Lung (tissue), 12 donors: ENCODE data around the gene KRT40. TPM values are rescaled to one million over a fixed set of nuclear protein-coding genes. Genes with fewer than 3 reads are reported as not detected.

ENCODE experiments used
- ATAC-seq: fragments of 200-7000 bp; cut with Tn5 transposase; one replicate; pipeline ENCODE4 v1.9.1; 2020; ENCODE audit warnings: moderate number of reproducible peaks; ENCODE audit not compliant: insufficient read depth, low FRiP score
- DNase-seq, 3 donors: peaks; one replicate each; pipeline ENCODE4 v3.0.0-alpha.2; 2013 to 2017
- H3K27ac ChIP-seq, 2 donors: one replicate each; pipeline ENCODE4 v1.5.1; 2013; ENCODE audit warnings: mild to moderate bottlenecking in 2 of 2, moderate library complexity in 2 of 2, control low read depth in 1 of 2, inconsistent platforms in 1 of 2, low read depth in 1 of 2, low read length in 1 of 2
- H3K27me3 ChIP-seq, 3 donors: one replicate each; pipeline ENCODE4 v1.5.1; 2013; ENCODE audit warnings: low read length in 2 of 3; ENCODE audit not compliant: control insufficient read depth in 3 of 3, insufficient read depth in 3 of 3
- H3K36me3 ChIP-seq, 4 donors: one replicate each; pipeline ENCODE4 v1.5.1; 2013; ENCODE audit warnings: low read length in 4 of 4, mild to moderate bottlenecking in 1 of 4, moderate library complexity in 1 of 4; ENCODE audit not compliant: control insufficient read depth in 4 of 4, insufficient read depth in 4 of 4
- H3K4me1 ChIP-seq, 5 donors: one replicate each; pipeline ENCODE4 v1.5.1; 2013; ENCODE audit warnings: low read length in 5 of 5, mild to moderate bottlenecking in 2 of 5, moderate library complexity in 1 of 5; ENCODE audit not compliant: control insufficient read depth in 5 of 5, insufficient read depth in 5 of 5
- H3K4me3 ChIP-seq: one replicate; pipeline ENCODE4 v1.5.1; 2013; ENCODE audit warnings: mild to moderate bottlenecking, control low read depth, moderate library complexity
- H3K9ac ChIP-seq, 2 donors: one replicate each; pipeline ENCODE4 v1.5.1; 2013; ENCODE audit warnings: low read length in 2 of 2, control low read depth in 1 of 2; ENCODE audit not compliant: insufficient read depth in 1 of 2
- H3K9me3 ChIP-seq, 4 donors: one replicate each; pipeline ENCODE4 v1.5.1; 2013; ENCODE audit warnings: low read length in 3 of 4, mild to moderate bottlenecking in 1 of 4, moderate library complexity in 1 of 4; ENCODE audit not compliant: control insufficient read depth in 4 of 4, insufficient read depth in 3 of 4
- CTCF ChIP-seq: IDR thresholded peaks from 2 replicates; pipeline ENCODE4 v1.5.1; 2012; ENCODE audit warnings: mild to moderate bottlenecking; ENCODE audit errors: control extremely low read depth, extremely low read depth
- WGBS, 2 donors: extraction: QIAGEN DNeasy Blood & Tissue Kit; methylation state at CpG; one replicate each; pipeline ENCODE4 v1.1.7; 2013; 5-methylcytosine and 5-hydroxymethylcytosine counted together
- polyA plus RNA-seq, 2 donors: library from polyadenylated mRNA; stranded (reverse); fragments of 200-250 nt; gene quantifications; one replicate each; pipeline ENCODE4 v1.2.1, GENCODE V29; 2013
- total RNA-seq, 2 donors: library from RNA; depleted of rRNA in 1 of 2; stranded (reverse); fragments of >200 nt in 1 of 2; gene quantifications; one replicate each; pipeline ENCODE4 v1.2.1, GENCODE V29; 2014 to 2021
- donor health status: control.
- donor health status: control.
- donor health status: Bipolar disorder and iron deficiency.
- donor health status: healthy.
- donor health status: DM: yes; HTN: yes; CAD: no.

Gene KRT40
- total and polyA plus RNA-seq, 4 donors = 0.09 to 0.31 TPM; not detected in 2

DNA sequence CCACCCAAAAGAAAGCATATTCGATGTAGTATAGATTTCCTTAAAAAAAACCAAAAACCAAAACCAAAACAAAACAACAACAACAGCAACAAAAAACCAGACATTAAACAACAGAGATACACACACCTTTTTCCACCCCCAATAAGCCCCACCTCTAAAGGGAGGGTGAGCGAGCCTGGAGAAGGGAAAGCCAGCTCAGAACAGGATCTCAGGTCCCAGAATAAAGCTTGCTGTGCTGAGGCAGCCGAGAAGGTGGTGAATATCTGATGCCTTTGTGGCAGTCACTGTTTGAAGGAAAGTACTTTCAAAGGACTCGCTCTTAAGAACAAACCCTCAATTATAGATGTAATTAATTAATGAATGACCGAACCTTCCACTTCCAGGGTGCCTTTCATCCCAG, 47.1 kb downstream of the KRT40 start:
- H3K27ac ChIP-seq = no peak overlapping the region
- H3K4me3 ChIP-seq = no peak overlapping the region
- 72 to 76% methylated on average over 5 of the region's 5 CpGs for WGBS, 2 donors

DNA sequence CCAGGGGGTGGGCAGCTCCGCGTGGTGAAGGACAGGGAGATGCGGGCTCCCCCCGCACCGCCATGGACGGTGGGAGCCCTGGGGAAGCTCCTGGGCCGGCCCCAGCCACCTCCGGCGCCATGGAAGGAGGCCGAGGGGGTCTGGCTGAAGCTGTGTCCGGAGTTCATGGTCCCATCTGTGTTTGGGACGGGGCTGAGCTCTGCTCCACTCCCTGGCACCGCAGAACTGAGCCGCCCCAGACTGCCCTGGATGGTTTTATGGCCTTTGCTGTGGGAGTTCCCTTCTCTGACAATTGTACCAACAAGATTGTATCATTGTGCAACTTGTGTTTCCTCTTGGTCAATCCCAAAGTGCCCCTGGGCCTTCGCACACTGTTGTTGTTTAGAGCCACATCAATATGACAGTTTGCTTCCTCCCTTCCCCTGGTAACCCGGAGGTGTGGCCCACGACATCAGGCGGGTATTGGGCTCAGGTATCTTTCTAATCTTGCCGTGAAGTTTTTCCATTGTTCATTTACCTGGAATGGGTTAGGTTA, 47.6 kb downstream of the KRT40 start:
- no peak overlapping the region for H3K9ac ChIP-seq
- no peak overlapping the region for H3K4me3 ChIP-seq
- H3K4me1 ChIP-seq = peaks cover 0 to 2% (median 0%) of the 10 kb centered on the region in 5 donors
- no peak overlapping the region for H3K27ac ChIP-seq
- 80% methylated on average over 19 of the region's 19 CpGs for WGBS, 2 donors
- H3K36me3 ChIP-seq = no peaks in the 10 kb centered on the region
- no peaks in the 10 kb centered on the region for H3K9me3 ChIP-seq
- DNase-seq = no peak
- no peak for ATAC-seq
- H3K27me3 ChIP-seq = peaks cover 0 to 3% (median 0%) of the 10 kb centered on the region in 3 donors
- no peak for TF ChIP-seq CTCF

More for the DNA sequence above, 47.1 kb downstream of the KRT40 start:
- no peaks in the 10 kb centered on the region for H3K36me3 ChIP-seq
- H3K9ac ChIP-seq = no peak overlapping the region
- peaks cover 0 to 2% (median 0%) of the 10 kb centered on the region in 5 donors for H3K4me1 ChIP-seq
- DNase-seq (no peak), ATAC-seq (no peak)
- TF ChIP-seq CTCF = no peak
- H3K9me3 ChIP-seq = no peaks in the 10 kb centered on the region
- H3K27me3 ChIP-seq = peaks cover 0 to 3% (median 0%) of the 10 kb centered on the region in 3 donors

DNA sequence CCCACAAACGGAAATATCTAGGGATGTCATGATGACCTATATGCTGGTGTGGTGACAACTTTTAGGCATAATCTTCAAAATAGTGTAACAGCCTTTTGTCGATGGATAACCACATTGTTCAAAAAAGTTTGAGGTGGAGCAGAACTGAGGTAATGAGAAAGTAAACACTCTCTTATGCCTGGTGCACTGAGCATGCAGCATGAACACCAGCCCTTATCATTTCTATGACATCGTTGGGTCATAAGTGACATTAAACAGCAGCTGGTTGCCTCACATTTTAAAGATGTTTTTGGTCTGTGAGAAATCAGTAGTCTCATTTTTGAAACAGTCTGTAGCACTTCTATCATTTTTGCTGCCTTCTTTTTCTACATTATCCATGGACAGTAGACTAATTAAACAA, 48.5 kb downstream of the KRT40 start:
- H3K9ac ChIP-seq = no peak overlapping the region
- H3K4me1 ChIP-seq = peaks cover 0 to 2% (median 0%) of the 10 kb centered on the region in 5 donors
- WGBS, 2 donors = 72 to 84% methylated on average over 3 of the region's 3 CpGs
- peaks cover 0 to 3% (median 0%) of the 10 kb centered on the region in 3 donors for H3K27me3 ChIP-seq
- no peak for DNase-seq
- H3K4me3 ChIP-seq = no peak overlapping the region
- no peaks in the 10 kb centered on the region for H3K36me3 ChIP-seq
- H3K9me3 ChIP-seq = no peaks in the 10 kb centered on the region
- no peak for ATAC-seq
- no peak for TF ChIP-seq CTCF
- H3K27ac ChIP-seq = no peak overlapping the region

GRCh38 chr17:40932608-40933007, 51.5 kb downstream of the KRT40 start:
- Histone ChIP-seq H3K9ac (no peak overlapping the region), H3K36me3 (no peaks in the 10 kb centered on the region), H3K4me3 (no peak overlapping the region), H3K27ac (no peak overlapping the region), H3K4me1 (no peaks in the 10 kb centered on the region), H3K9me3 (no peaks in the 10 kb centered on the region), H3K27me3 (peaks cover 0 to 3% (median 0%) of the 10 kb centered on the region in 3 donors)
- no peak for DNase-seq
- ATAC-seq = no peak
- TF ChIP-seq CTCF = no peak
- 67% methylated on average over 2 of the region's 2 CpGs for WGBS, 2 donors
